A673 (cell line): ENCODE measurements around the gene COQ10A.

Experiments used
- CTCF ChIP-seq: fragments of 300-800, 200-600 bp; sonication (generic); conservative IDR thresholded peaks from 2 replicates; pipeline ENCODE4 v1.5.1; 2017; ENCODE audit warnings: low read depth, mild to moderate bottlenecking, antibody characterized with exemption, low read length, moderate library complexity, mixed read lengths
- EZH2 ChIP-seq: fragments of 200-600 bp; sonication (generic); IDR thresholded peaks from 2 replicates; pipeline ENCODE4 v1.6.1; 2017; ENCODE audit warnings: borderline replicate concordance, low read depth, mild to moderate bottlenecking, mixed read lengths, antibody characterized with exemption, low read length; ENCODE audit not compliant: poor library complexity, severe bottlenecking

DNA sequence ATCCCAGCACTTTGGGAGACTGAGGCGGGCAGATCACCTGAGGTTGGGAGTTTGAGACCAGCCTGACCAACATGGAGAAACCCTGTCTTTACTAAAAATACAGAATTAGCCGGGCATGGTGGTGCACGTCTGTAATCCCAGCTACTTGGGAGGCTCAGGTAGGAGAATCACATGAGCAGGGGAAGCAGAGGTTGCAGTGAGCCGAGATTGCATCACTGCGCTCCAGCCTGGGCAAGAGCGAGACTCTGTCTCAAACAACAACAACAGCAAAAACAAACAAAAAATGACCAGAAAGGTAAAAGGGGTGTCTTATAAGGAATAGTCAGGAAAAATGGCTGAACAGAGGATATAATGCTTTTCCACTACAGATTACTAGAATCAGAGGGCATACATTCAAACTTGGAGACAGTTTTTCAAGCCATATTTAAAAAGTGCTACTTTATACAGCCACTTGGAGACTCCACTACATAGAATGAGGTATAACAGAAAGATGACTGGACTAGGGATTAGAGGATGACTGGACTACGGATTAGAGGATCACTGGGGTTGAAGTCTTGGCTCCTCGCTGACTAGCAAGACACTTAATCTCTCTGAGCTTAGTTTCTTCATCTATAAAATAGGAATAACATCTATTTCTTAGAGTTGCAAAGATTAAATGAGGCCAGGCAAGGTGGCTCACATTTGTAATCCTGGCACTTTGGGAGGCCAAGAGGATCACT lies 38.3 kb downstream of the COQ10A start:
- TF ChIP-seq CTCF, result no peak
- no peak for TF ChIP-seq EZH2
